Endothelial cell of umbilical vein (primary cell): ENCODE results near the gene SORL1. TPM values are rescaled to one million over a fixed set of nuclear protein-coding genes. Genes with fewer than 3 reads are reported as not detected.

Source experiments
- BruUV-seq: library from RNA; stranded (reverse); fragments of 400-500 nt; replicated peaks from 2 replicates; lab custom pipeline; 2021; lab: Mats Ljungman, UMichigan
- CTCF ChIA-PET: fragments of 300-600, 350-600 bp; sonication (Branson Sonifier 250); formaldehyde crosslinking; loops from one replicate; lab custom pipeline; 2021; ENCODE audit warnings: antibody characterized with exemption, inconsistent platforms; lab: Charles Lee
- POLR2A ChIA-PET: fragments of 300-600, 350-600 bp; sonication (Branson Sonifier 250); formaldehyde crosslinking; loops from one replicate; lab custom pipeline; 2021; ENCODE audit warnings: antibody characterized with exemption, inconsistent platforms; lab: Charles Lee
- DNase-seq: peaks from one replicate; pipeline ENCODE4 v3.0.0-alpha.2; 2011; ENCODE audit warnings: low read depth, low spot score
- FAIRE-seq: peaks from 2 replicates; lab custom pipeline; 2011; peaks lifted over from hg19 to GRCh38; lab: Jason Lieb, UNC
- H2AFZ ChIP-seq: 2 replicates; pipeline ENCODE4 v1.6.0; 2012; ENCODE audit warnings: low read depth, low read length, control low read depth, inconsistent platforms
- H3K27ac ChIP-seq: 2 replicates; pipeline ENCODE4 v1.5.1; 2011; ENCODE audit warnings: low read depth, mild to moderate bottlenecking, control low read depth, low read length, moderate library complexity; ENCODE audit not compliant: insufficient read depth
- H3K27me3 ChIP-seq, 2 experiments: 2 replicates each; pipeline versions ENCODE4 v1.6.0 to v1.6.1; 2011; ENCODE audit warnings: low read length in 2 of 2, mixed read lengths in 1 of 2; ENCODE audit not compliant: control insufficient read depth in 2 of 2, insufficient read depth in 2 of 2
- H3K36me3 ChIP-seq, 2 experiments: 2 replicates in 1 of 2; 3 replicates in 1 of 2; pipeline ENCODE4 v1.5.1; 2011; ENCODE audit warnings: low read length in 2 of 2, mild to moderate bottlenecking in 1 of 2, moderate library complexity in 1 of 2; ENCODE audit not compliant: control insufficient read depth in 2 of 2, insufficient read depth in 2 of 2; ENCODE audit errors: extremely low read depth in 1 of 2
- H3K4me1 ChIP-seq: 3 replicates; pipeline ENCODE4 v1.5.1; 2011; ENCODE audit warnings: mild to moderate bottlenecking, low read length; ENCODE audit not compliant: control insufficient read depth, insufficient read depth; ENCODE audit errors: extremely low read depth
- H3K4me2 ChIP-seq: 2 replicates; pipeline ENCODE4 v1.6.1; 2011; ENCODE audit warnings: low read length, control low read depth, mixed read lengths; ENCODE audit not compliant: insufficient read depth
- H3K4me3 ChIP-seq, 3 experiments: fragments of 200-600 bp in 1 of 3; sonication (generic), shearing (Covaris generic) in 1 of 3; replicated peaks in 1 of 3; 2 replicates each; pipeline ENCODE4 v1.5.1; 2011 to 2016; ENCODE audit warnings: control low read depth in 3 of 3, low read length in 3 of 3, mild to moderate bottlenecking in 2 of 3, inconsistent platforms in 1 of 3, low read depth in 1 of 3, moderate library complexity in 1 of 3; ENCODE audit not compliant: insufficient read depth in 1 of 3
- H3K79me2 ChIP-seq: 2 replicates; pipeline ENCODE4 v1.6.0; 2012; ENCODE audit warnings: low read length, inconsistent platforms; ENCODE audit not compliant: control insufficient read depth, insufficient read depth
- H3K9ac ChIP-seq: replicated peaks from 2 replicates; pipeline ENCODE3; 2011; ENCODE audit warnings: low read length, control low read depth; ENCODE audit not compliant: insufficient read depth; ENCODE audit errors: extremely low read depth
- H3K9me1 ChIP-seq: replicated peaks from 3 replicates; pipeline ENCODE4 v1.6.0; 2011; ENCODE audit warnings: mild to moderate bottlenecking, low read length; ENCODE audit not compliant: control insufficient read depth, insufficient read depth; ENCODE audit errors: extremely low read depth
- H3K9me3 ChIP-seq: replicated peaks from 2 replicates; pipeline ENCODE4 v1.5.1; 2012; ENCODE audit warnings: low read length, inconsistent platforms; ENCODE audit not compliant: control insufficient read depth, insufficient read depth
- H4K20me1 ChIP-seq: replicated peaks from 2 replicates; pipeline ENCODE3; 2011; ENCODE audit warnings: mild to moderate bottlenecking, low read length; ENCODE audit not compliant: control insufficient read depth, insufficient read depth; ENCODE audit errors: extremely low read depth
- CTCF ChIP-seq, 2 donors: IDR thresholded peaks; 1 replicate in 1 of 2; 2 replicates in 1 of 2; pipeline ENCODE4 v1.5.1; 2011; ENCODE audit warnings: low read length in 2 of 2, mild to moderate bottlenecking in 2 of 2, moderate library complexity in 2 of 2, control low read depth in 1 of 2, inconsistent platforms in 1 of 2, low read depth in 1 of 2; ENCODE audit not compliant: insufficient read depth in 1 of 2; ENCODE audit errors: extremely low read depth in 1 of 2
- EZH2 ChIP-seq: IDR thresholded peaks from 2 replicates; pipeline ENCODE4 v1.6.1; 2012; ENCODE audit warnings: borderline replicate concordance, low read depth, mild to moderate bottlenecking, moderate library complexity, low read length, inconsistent platforms; ENCODE audit not compliant: severe bottlenecking
- FOS ChIP-seq: IDR thresholded peaks from 2 replicates; pipeline ENCODE4 v1.6.1; 2011; ENCODE audit warnings: mild to moderate bottlenecking, low read length, moderate library complexity, borderline replicate concordance; ENCODE audit not compliant: insufficient read depth
- GATA2 ChIP-seq: IDR thresholded peaks from 2 replicates; pipeline ENCODE4 v1.7.0; 2011; ENCODE audit warnings: low read depth, mild to moderate bottlenecking, moderate library complexity, mixed read lengths, low read length; ENCODE audit not compliant: insufficient read length, insufficient read depth
- JUN ChIP-seq: IDR thresholded peaks from 2 replicates; pipeline ENCODE4 v1.6.1; 2011; ENCODE audit warnings: borderline replicate concordance, low read depth; ENCODE audit not compliant: insufficient read length, insufficient read depth
- MYC ChIP-seq: IDR thresholded peaks from one replicate; pipeline ENCODE4 v1.6.1; 2011; ENCODE audit warnings: mild to moderate bottlenecking, low read depth, low read length
- POLR2A ChIP-seq: IDR thresholded peaks from 2 replicates; pipeline ENCODE4 v1.6.1; 2012; ENCODE audit warnings: low read depth, mild to moderate bottlenecking, control low read depth, low read length
- POLR2AphosphoS5 ChIP-seq: IDR thresholded peaks from 2 replicates; pipeline ENCODE4 v1.6.1; 2012; ENCODE audit warnings: low read depth, mild to moderate bottlenecking, control low read depth, low read length, moderate library complexity; ENCODE audit not compliant: insufficient read depth
- dilution Hi-C: fragments of 300-500 bp; cut with MboI; formaldehyde crosslinking; loops from one replicate; pipeline ENCODE4 v1.15.0; 2019; ENCODE audit warnings: low sequenced_read_pairs; ENCODE audit not compliant: extremely low pct_ligation_motif_present
- intact Hi-C: fragments of 100-400 bp; cut with micrococcal nuclease; formaldehyde crosslinking; loops from one replicate; pipeline ENCODE4 v1.10.0; 2022
- polyA plus RNA-seq, 4 experiments: library from polyadenylated mRNA; depleted of rRNA in 3 of 4; stranded (reverse) in 3 of 4; unstranded in 1 of 4; fragments of >200 nt; gene quantifications; 2 replicates each; pipeline versions ENCODE4 v1.2.1 to v1.2.3, GENCODE V29; 2011 to 2012; ENCODE audit warnings: missing spikeins in 1 of 4
- total RNA-seq: library from RNA; stranded (reverse); gene quantifications from 2 replicates; pipeline ENCODE4 v1.2.3, GENCODE V29; 2021
- TF ChIP-seq, protein P1 (sequence below): IDR thresholded peaks from 2 replicates; pipeline ENCODE4 v1.6.1; 2011; ENCODE audit not compliant: insufficient read depth, insufficient read length

SORL1 gene
- total and polyA plus RNA-seq, 2 donors (not counting 3 experiments of a cell fraction or from before 2014, with no cell fraction given), result 0.17 to 0.31 TPM

GRCh38 chr11:121603316-121603715, 151.2 kb downstream of the SORL1 start:
- ChIA-PET CTCF (interaction anchor here (1.5 kb wide), 1 partner anchor 12 kb away, joined by 4 read pairs; no protein-coding TSS in a partner anchor), POLR2A (no interaction called here)

DNA sequence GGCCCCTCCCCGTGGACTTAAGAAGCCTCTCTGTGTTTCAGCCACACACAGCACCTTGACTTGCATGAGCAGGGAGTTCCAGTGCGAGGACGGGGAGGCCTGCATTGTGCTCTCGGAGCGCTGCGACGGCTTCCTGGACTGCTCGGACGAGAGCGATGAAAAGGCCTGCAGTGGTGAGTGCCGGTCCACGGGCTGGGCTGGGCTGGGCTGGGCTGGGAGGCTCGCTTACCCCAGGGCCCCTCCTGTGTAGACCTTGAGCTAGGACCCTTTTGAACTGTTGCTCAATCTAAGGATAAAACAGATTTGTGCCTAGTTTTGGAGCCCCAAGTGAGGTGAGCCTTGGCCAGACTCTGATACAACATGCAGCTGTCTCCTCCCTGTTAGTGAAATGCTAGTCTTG, 152.0 kb downstream of the SORL1 start:
- Histone ChIP-seq H3K4me1 (no peaks in the 10 kb centered on the region), H4K20me1 (no peaks in the 10 kb centered on the region), H3K4me2 (no peak overlapping the region), H3K36me3 (no peaks in the 10 kb centered on the region), H3K9me1 (no peaks in the 10 kb centered on the region), H3K79me2 (no peaks in the 10 kb centered on the region), H3K9ac (no peak overlapping the region), H3K4me3 (no peak overlapping the region), H3K27ac (no peak overlapping the region), H2AFZ (no peak overlapping the region), H3K9me3 (no peaks in the 10 kb centered on the region), H3K27me3 (peaks cover 2 to 5% of the 10 kb centered on the region in 2 experiments)
- BruUV-seq, result no TSS peak
- ChIA-PET POLR2A (no interaction called here), CTCF (interaction anchor here (1.5 kb wide), 1 partner anchor 13 kb away, joined by 4 read pairs; no protein-coding TSS in a partner anchor)
- no peak for FAIRE-seq
- DNase-seq, result no peak
- intact Hi-C loops, result no loop called here
- TF ChIP-seq JUN (no peak), POLR2A (no peak), FOS (no peak), POLR2AphosphoS5 (no peak), GATA2 (no peak), CTCF (IDR thresholded peaks at IDR 0.05; ENCODE audit: extremely low read depth in 1 of 2, insufficient read depth in 1 of 2, low read depth in 1 of 2, low read length in 2 of 2) (no peak), MYC (no peak), EZH2 (no peak)
- TF ChIP-seq, protein P1, sequence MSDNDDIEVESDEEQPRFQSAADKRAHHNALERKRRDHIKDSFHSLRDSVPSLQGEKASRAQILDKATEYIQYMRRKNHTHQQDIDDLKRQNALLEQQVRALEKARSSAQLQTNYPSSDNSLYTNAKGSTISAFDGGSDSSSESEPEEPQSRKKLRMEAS, result no peak
- dilution Hi-C loops, result no loop called here

More at GRCh38 chr11:121603316-121603715, 151.2 kb downstream of the SORL1 start:
- Histone ChIP-seq H2AFZ (no peak overlapping the region), H3K9me3 (no peaks in the 10 kb centered on the region), H3K9me1 (no peaks in the 10 kb centered on the region), H3K4me2 (no peak overlapping the region), H3K79me2 (no peaks in the 10 kb centered on the region), H4K20me1 (no peaks in the 10 kb centered on the region), H3K9ac (no peak overlapping the region), H3K4me1 (no peaks in the 10 kb centered on the region), H3K4me3 (no peak overlapping the region), H3K27ac (no peak overlapping the region), H3K27me3 (peaks cover 2 to 5% of the 10 kb centered on the region in 2 experiments), H3K36me3 (no peaks in the 10 kb centered on the region)
- BruUV-seq, result no TSS peak
- dilution Hi-C loops (no loop called here), intact Hi-C loops (no loop called here)
- TF ChIP-seq JUN (no peak), MYC (no peak), FOS (no peak)
- FAIRE-seq (no peak), DNase-seq (no peak)
